GM13977 (cell line): ENCODE data around the gene MARK2.

Experiments used
- DNase-seq: peaks from one replicate; pipeline ENCODE4 v3.0.0; 2012; ENCODE audit warnings: low spot score
- CTCF ChIP-seq: IDR thresholded peaks from 2 replicates; pipeline ENCODE4 v1.5.1; 2012; ENCODE audit warnings: mild to moderate bottlenecking, control low read depth; ENCODE audit not compliant: insufficient read depth; ENCODE audit errors: extremely low read depth, missing control alignments
- in situ Hi-C: fragments of 300-500 bp; cut with MboI; formaldehyde crosslinking; loops from one replicate; pipeline ENCODE4 v1.12.0; 2022; ENCODE audit warnings: low sequenced_read_pairs, low pct_unique_long_range_greater_than_20kb, mixed read lengths, inconsistent platforms; ENCODE audit not compliant: unreplicated experiment

Gene MARK2

GRCh38 chr11:63939397-63939891 is 100.5 kb downstream of the MARK2 start:
- in situ Hi-C loops, result no loop called here
- TF ChIP-seq CTCF, result no peak
- DNase-seq, result peak; percentile 27

GRCh38 chr11:63940786-63941185 is 101.9 kb downstream of the MARK2 start:
- no peak for DNase-seq
- in situ Hi-C loops, result loop anchor here (10.0 kb wide), 1 partner anchor 106 kb away; the partner anchor contains the start of gene MARK2

GRCh38 chr11:63941901-63942300 is 103.0 kb downstream of the MARK2 start:
- no peak for TF ChIP-seq CTCF
- in situ Hi-C loops, result loop anchor here (10.0 kb wide), 1 partner anchor 107 kb away; the partner anchor contains the start of gene MARK2
- DNase-seq, result no peak

More at GRCh38 chr11:63940786-63941185, 101.9 kb downstream of the MARK2 start:
- TF ChIP-seq CTCF, result no peak

GRCh38 chr11:63942803-63943202 is 103.9 kb downstream of the MARK2 start:
- TF ChIP-seq CTCF, result no peak
- DNase-seq, result no peak
- in situ Hi-C loops, result loop anchor here (10.0 kb wide), 1 partner anchor 108 kb away; the partner anchor contains the start of gene MARK2

GRCh38 chr11:63944987-63945386 is 106.1 kb downstream of the MARK2 start:
- DNase-seq, result no peak
- in situ Hi-C loops, result loop anchor here (10.0 kb wide), 1 partner anchor 110 kb away; the partner anchor contains the start of gene MARK2
- no peak for TF ChIP-seq CTCF

- in situ Hi-C loops, result loop anchor here (10.0 kb wide), 1 partner anchor 111 kb away; the partner anchor contains the start of gene MARK2
- peak; percentile 58 for DNase-seq
- TF ChIP-seq CTCF, result peak; percentile 68
Measured at GRCh38 chr11:63945477-63946163, 106.7 kb downstream of the MARK2 start.
